C4-2B (cell line): Measurements from ENCODE around the gene GABRG3.

Source experiments
- H3K27ac ChIP-seq: fragments of 450-650 bp; 2 replicates; pipeline ENCODE4 v1.5.1; 2017
- CTCF ChIP-seq: fragments of 450-650 bp; conservative IDR thresholded peaks from 2 replicates; pipeline ENCODE4 v1.5.1; 2017; ENCODE audit warnings: mild to moderate bottlenecking
- ZFX ChIP-seq: fragments of 450-650 bp; IDR thresholded peaks from 2 replicates; pipeline ENCODE4 v1.6.1; 2017

GABRG3 gene

GRCh38 chr15:27027229-27027628 lies 56.2 kb downstream of the GABRG3 start:
- H3K27ac ChIP-seq, result no peak overlapping the region
- TF ChIP-seq ZFX (no peak), CTCF (no peak)

DNA sequence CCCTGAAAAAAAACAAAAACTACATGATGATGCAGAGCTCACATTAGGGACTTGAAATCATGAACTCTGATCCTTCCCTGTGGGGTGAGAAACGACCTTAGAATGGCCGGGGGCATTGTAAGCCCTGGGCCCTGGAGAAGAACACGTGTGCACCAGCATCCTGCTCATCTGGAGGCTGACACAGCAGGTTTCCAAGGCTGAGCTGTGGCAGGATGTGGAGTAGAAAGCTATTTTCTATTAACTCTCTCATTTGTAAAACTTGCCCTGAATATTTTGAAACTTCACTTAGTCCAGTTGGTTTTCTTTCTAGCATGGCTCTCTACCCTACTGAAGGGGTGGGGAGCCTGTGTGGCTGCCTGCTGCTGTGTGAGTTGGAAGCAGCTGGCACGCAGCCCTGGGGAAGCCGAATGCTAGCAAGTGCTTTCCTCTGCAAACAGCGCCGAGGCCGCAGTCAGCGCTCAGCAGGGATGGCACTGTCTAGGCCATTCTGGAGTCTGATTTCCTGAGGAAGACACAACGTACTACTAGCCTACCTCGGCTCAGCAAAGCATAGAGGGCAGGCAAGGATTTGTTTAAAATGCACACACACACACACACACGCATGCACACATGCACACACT lies 58.0 kb downstream of the GABRG3 start:
- TF ChIP-seq CTCF, result no peak
- no peak for TF ChIP-seq ZFX
- no peak overlapping the region for H3K27ac ChIP-seq

DNA sequence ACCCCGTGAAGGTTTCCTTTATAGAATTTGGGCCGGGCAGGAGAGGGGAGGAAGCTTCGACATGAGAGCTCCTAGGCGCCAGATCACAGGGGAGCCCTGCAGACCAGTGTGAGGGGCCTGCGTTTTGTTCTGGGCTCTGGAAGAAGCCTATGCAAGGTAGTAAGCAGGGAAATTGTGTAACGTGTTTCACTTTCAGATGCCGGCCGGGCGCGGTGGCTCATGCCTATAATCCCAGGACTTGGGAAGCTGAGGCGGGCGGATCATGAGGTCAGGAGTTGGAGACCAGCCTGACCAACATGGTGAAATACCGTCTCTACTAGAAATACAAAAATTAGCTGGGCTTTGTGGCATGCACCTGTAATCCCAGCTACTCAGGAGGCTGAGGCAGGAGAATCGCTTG lies 65.2 kb downstream of the GABRG3 start:
- H3K27ac ChIP-seq, result no peak overlapping the region
- TF ChIP-seq ZFX (no peak), CTCF (no peak)

- TF ChIP-seq ZFX (no peak), CTCF (no peak)
- no peak overlapping the region for H3K27ac ChIP-seq
Measured at GRCh38 chr15:27037501-27037900, 66.5 kb downstream of the GABRG3 start.

DNA sequence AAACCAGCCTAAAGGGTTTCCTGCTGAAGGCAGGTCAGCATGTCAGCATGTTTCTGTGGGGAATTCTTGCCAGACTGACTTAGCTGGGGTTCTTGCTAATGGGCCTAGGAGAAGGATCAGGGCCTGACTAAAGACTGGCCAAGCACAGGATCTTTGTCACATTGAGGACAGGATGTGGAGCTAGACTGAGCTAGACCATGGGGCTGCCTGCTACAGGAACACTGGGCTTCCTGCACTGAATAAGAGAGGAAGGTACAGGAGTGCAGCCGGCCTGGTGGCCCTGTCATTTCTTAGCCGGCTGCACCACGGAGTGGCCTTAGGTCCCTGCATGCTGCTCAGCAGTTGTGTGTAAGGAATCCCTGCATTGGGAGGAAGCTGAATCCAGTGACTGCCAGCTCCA lies 68.2 kb downstream of the GABRG3 start:
- no peak for TF ChIP-seq ZFX
- no peak for TF ChIP-seq CTCF
- no peak overlapping the region for H3K27ac ChIP-seq

DNA sequence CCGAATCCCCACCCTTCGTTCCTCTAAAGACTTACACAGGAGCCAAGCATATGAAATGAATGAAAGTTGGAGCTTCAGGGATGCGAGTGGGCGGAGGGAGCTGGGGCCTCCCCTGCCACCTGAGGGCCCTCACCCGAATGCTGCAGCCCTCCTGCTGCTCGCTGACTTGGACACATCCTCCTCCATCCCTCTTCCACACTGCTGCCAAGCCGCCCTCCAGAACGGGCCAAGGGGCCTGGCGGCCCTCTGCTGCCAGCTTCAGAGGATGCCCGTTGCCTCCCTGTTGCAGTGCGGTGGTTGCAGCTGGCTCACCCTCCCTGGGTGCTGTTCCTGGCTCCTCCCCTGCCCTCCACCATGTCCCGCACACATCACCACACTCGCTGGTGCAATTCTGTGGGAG lies 71.2 kb downstream of the GABRG3 start:
- no peak overlapping the region for H3K27ac ChIP-seq
- TF ChIP-seq CTCF, result no peak
- TF ChIP-seq ZFX, result no peak

DNA sequence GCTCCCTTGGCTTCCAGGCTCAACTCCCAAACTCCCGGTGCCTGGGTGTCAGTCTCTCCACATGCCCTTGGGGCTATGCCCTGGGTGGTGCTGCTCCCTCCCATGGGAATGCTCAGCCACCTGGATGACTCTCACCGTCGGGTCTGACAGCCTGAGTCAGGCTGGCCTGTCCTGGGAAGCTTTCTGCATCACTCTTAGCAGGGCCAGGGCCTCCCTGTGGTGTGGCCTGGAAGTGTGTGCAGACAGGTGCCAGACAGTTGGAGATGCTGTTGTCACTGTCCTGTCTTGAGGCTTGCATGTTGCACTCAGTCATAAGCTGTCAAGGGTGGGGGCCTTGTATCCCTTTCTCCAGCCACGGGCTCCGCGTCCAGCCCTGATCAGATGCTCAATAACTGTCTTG lies 71.7 kb downstream of the GABRG3 start:
- H3K27ac ChIP-seq, result no peak overlapping the region
- TF ChIP-seq CTCF, result no peak
- TF ChIP-seq ZFX, result no peak
